ENCODE data around the gene EYS. TPM values are rescaled to one million over a fixed set of nuclear protein-coding genes. Genes with fewer than 3 reads are reported as not detected.

The EYS gene
- total and polyA plus RNA-seq, 5 donors from 2014 or later: 0.03 to 0.09 (median 0.05) TPM; not detected in 1

DNA sequence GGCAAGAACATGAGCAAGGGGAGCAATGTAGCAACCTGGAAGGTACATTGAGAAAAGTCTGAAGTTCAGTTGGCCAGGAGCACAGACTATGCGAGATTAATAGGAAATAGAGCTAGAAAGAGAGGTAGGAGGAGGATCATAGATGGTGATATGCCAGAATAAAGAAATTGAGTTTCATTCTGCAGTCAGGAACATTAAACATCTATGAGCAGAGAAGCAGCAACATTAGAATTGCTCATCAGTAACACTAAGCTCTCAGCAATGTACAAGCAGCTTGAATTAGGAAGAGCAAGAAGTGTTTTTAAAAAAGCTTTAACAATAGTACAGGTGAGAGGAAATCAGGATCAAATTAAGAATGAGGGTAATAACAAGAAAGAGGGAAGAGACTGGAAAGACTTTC is 1603.5 kb downstream of the EYS start:
- no peak overlapping the region for H3K27ac ChIP-seq (ENCODE audit: insufficient read depth, low read length, poor library complexity, severe bottlenecking)
- ATAC-seq (ENCODE audit: low read depth in 2 of 2) (no peak), DNase-seq (no peak)
- Mint-ChIP-seq H3K4me3 (no peak overlapping the region), H3K9me3 (peaks cover 0 to 11% (median 2%) of the 10 kb centered on the region in 7 donors), H3K27ac (no peak overlapping the region), H3K27me3 (no peaks in the 10 kb centered on the region), H3K4me1 (no peaks in the 10 kb centered on the region), H3K36me3 (no peaks in the 10 kb centered on the region)
- no peak overlapping the region for H3K4me3 ChIP-seq (ENCODE audit: low read depth, low read length)
- H3K36me3 ChIP-seq (ENCODE audit: control insufficient read depth, insufficient read depth, low read length): no peaks in the 10 kb centered on the region
- no peaks in the 10 kb centered on the region for H3K27me3 ChIP-seq (ENCODE audit: control insufficient read depth, insufficient read depth, low read length)
- no peaks in the 10 kb centered on the region for H3K4me1 ChIP-seq (ENCODE audit: control insufficient read depth, insufficient read depth, low read length, poor library complexity, severe bottlenecking)
- peaks cover 0 to 2% of the 10 kb centered on the region in 2 experiments for H3K9me3 ChIP-seq (ENCODE audit: control insufficient read depth in 2 of 2, low read length in 2 of 2)

DNA sequence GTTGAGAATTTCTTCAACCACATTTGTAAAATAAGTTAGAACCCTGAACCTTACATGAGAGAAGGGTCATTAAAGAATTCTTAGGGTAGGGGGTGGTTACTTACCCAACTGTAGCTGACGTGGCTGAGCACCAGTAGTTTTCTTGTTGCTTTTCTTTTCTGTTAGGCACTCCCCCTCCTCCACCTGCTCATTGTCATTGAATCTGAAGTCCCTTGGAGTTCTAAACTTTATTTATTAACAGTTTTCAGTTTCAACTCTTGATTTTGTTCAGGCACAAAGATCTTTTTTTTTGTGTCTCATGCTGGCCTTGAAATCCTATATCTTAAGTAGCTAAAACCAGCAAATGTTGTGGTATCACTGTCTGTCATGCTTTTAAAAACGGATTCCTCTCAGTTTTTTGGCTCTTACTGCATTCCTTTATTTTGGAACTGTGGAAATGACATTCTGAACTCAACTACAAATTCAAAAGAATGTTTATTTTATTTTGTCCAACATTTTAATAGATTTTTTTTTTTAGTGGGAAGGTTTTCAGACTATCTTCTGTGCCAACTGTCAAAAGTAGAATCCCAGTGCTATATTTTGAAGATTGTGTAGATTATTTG is 1606.2 kb downstream of the EYS start:
- ATAC-seq (ENCODE audit: low read depth in 2 of 2) (no peak), DNase-seq (no peak)
- H3K4me3 ChIP-seq (ENCODE audit: low read depth, low read length): no peak overlapping the region
- no peaks in the 10 kb centered on the region for H3K36me3 ChIP-seq (ENCODE audit: control insufficient read depth, insufficient read depth, low read length)
- Mint-ChIP-seq H3K4me1 (no peaks in the 10 kb centered on the region), H3K9me3 (peaks cover 0 to 8% (median 1%) of the 10 kb centered on the region in 7 donors), H3K27ac (no peak overlapping the region), H3K4me3 (no peak overlapping the region), H3K27me3 (no peaks in the 10 kb centered on the region), H3K36me3 (no peaks in the 10 kb centered on the region)
- peaks cover 0 to 2% of the 10 kb centered on the region in 2 experiments for H3K9me3 ChIP-seq (ENCODE audit: control insufficient read depth in 2 of 2, low read length in 2 of 2)
- no peaks in the 10 kb centered on the region for H3K27me3 ChIP-seq (ENCODE audit: control insufficient read depth, insufficient read depth, low read length)
- no peaks in the 10 kb centered on the region for H3K4me1 ChIP-seq (ENCODE audit: control insufficient read depth, insufficient read depth, low read length, poor library complexity, severe bottlenecking)
- H3K27ac ChIP-seq (ENCODE audit: insufficient read depth, low read length, poor library complexity, severe bottlenecking): no peak overlapping the region

DNA sequence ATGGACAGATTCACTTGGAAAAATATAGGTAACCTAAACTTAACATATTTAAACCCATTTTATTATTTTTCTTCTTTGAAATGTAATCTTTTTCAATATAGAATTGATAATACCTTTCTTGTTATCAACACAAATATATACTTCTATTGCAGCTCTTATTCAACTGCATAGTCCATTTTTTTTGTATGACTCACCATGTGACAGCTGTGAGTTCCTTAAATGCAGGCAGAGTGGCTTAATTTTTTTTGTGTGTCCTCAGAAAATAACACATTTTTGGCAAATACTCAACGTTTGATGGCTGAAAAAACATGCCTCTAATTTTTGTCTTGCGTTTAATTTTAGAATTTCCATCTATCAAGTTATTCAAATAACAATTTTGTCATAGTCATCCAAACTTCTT is 1616.7 kb downstream of the EYS start:
- no peaks in the 10 kb centered on the region for H3K36me3 Mint-ChIP-seq
- no peaks in the 10 kb centered on the region for H3K27me3 Mint-ChIP-seq
- DNase-seq: no peak

DNA sequence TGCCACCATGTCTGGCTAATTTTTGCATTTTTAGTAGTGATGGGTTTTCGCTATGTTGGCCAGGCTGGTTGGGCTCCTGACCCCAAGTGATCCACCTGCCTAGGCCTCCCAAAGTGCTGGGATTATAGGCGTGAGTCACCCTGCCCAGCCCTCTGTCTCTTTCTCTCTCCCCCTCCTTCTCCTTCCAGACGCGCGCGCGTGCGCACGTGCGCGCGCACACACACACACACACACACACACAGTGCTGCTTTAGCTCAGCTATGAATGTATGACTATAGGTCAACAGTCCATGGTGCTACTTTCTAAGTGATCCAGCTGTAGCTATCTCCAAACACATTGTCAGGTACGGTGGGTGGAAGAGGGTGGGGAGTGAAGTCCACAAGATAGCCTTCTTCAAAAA is 1621.9 kb downstream of the EYS start:
- Mint-ChIP-seq H3K4me3 (no peak overlapping the region), H3K27ac (no peak overlapping the region), H3K9me3 (peaks cover 2 to 8% (median 7%) of the 10 kb centered on the region in 7 donors), H3K4me1 (no peaks in the 10 kb centered on the region), H3K36me3 (no peaks in the 10 kb centered on the region), H3K27me3 (no peaks in the 10 kb centered on the region)
- Histone ChIP-seq H3K9me3 (ENCODE audit: control insufficient read depth in 2 of 2, low read length in 2 of 2) (no peaks in the 10 kb centered on the region), H3K27me3 (ENCODE audit: control insufficient read depth, insufficient read depth, low read length) (no peaks in the 10 kb centered on the region), H3K4me3 (ENCODE audit: low read depth, low read length) (no peak overlapping the region), H3K27ac (ENCODE audit: insufficient read depth, low read length, poor library complexity, severe bottlenecking) (no peak overlapping the region), H3K36me3 (ENCODE audit: control insufficient read depth, insufficient read depth, low read length) (no peaks in the 10 kb centered on the region), H3K4me1 (ENCODE audit: control insufficient read depth, insufficient read depth, low read length, poor library complexity, severe bottlenecking) (no peaks in the 10 kb centered on the region)
- DNase-seq (no peak), ATAC-seq (ENCODE audit: low read depth in 2 of 2) (no peak)

More for the DNA sequence above, 1616.7 kb downstream of the EYS start:
- no peak for ATAC-seq (ENCODE audit: low read depth in 2 of 2)
- H3K4me3 ChIP-seq (ENCODE audit: low read depth, low read length): no peak overlapping the region
- H3K4me1 Mint-ChIP-seq: no peaks in the 10 kb centered on the region
- H3K27ac ChIP-seq (ENCODE audit: insufficient read depth, low read length, poor library complexity, severe bottlenecking): no peak overlapping the region
- H3K27ac Mint-ChIP-seq: no peak overlapping the region
- peaks cover 2 to 15% (median 11%) of the 10 kb centered on the region in 7 donors for H3K9me3 Mint-ChIP-seq
- H3K9me3 ChIP-seq (ENCODE audit: control insufficient read depth in 2 of 2, low read length in 2 of 2): no peaks in the 10 kb centered on the region
- H3K36me3 ChIP-seq (ENCODE audit: control insufficient read depth, insufficient read depth, low read length): no peaks in the 10 kb centered on the region
- H3K27me3 ChIP-seq (ENCODE audit: control insufficient read depth, insufficient read depth, low read length): no peaks in the 10 kb centered on the region
- H3K4me3 Mint-ChIP-seq: no peak overlapping the region
- H3K4me1 ChIP-seq (ENCODE audit: control insufficient read depth, insufficient read depth, low read length, poor library complexity, severe bottlenecking): no peaks in the 10 kb centered on the region

DNA sequence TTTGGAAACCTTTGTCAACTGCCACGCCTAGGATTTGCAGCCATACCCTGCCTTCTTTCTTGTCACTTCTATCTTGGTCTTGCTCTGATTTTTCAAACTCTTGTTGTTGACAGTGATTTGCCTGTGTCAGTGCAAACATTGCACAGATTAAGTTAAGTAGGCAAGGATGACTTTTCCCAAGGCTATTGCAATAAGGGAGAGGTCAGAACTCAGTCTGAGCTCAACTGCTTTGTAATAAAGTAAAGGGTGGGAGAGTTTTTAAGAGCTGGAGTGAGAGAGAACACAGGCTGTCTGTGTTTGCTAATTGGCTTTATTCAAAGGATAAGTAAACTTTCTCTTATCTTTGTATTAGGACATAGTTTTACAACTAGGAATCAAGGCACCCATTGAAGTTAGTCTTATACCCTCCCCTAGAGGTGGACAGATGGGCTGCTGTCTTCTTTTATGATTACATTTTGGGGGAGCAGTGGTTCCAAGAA is 1622.8 kb downstream of the EYS start:
- peaks cover 0 to 5% (median 3%) of the 10 kb centered on the region in 7 donors for H3K9me3 Mint-ChIP-seq
- no peak for ATAC-seq (ENCODE audit: low read depth in 2 of 2)

DNA sequence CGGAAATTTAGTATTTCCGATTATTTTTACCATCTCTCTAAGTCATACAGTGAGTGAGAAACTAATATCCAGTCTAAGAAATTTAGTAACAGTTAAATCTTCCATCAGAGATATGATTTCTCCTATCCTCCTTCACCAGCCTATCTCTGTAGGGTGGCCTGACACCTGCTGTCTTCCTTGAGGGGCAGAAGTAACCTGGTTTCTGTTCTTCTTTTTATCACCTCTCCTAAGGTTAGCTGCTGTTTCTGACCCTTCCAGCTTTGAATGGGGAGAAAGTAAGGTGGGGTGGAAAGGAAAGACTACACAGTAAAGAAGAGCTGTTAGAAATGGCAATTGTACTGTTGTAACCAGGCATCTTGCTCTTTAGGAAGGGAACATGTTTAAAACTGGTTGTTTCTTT is 1623.8 kb downstream of the EYS start:
- no peak overlapping the region for H3K4me3 ChIP-seq (ENCODE audit: low read depth, low read length)
- no peaks in the 10 kb centered on the region for H3K36me3 ChIP-seq (ENCODE audit: control insufficient read depth, insufficient read depth, low read length)
- H3K9me3 ChIP-seq (ENCODE audit: control insufficient read depth in 2 of 2, low read length in 2 of 2): no peaks in the 10 kb centered on the region
- DNase-seq (no peak), ATAC-seq (ENCODE audit: low read depth in 2 of 2) (no peak)
- H3K36me3 Mint-ChIP-seq: no peaks in the 10 kb centered on the region
- no peaks in the 10 kb centered on the region for H3K4me1 Mint-ChIP-seq
- no peaks in the 10 kb centered on the region for H3K27me3 ChIP-seq (ENCODE audit: control insufficient read depth, insufficient read depth, low read length)
- H3K9me3 Mint-ChIP-seq: peaks cover 0 to 5% (median 4%) of the 10 kb centered on the region in 7 donors
- no peak overlapping the region for H3K27ac ChIP-seq (ENCODE audit: insufficient read depth, low read length, poor library complexity, severe bottlenecking)
- H3K4me3 Mint-ChIP-seq: no peak overlapping the region
- no peak overlapping the region for H3K27ac Mint-ChIP-seq
- H3K4me1 ChIP-seq (ENCODE audit: control insufficient read depth, insufficient read depth, low read length, poor library complexity, severe bottlenecking): no peaks in the 10 kb centered on the region
- H3K27me3 Mint-ChIP-seq: no peaks in the 10 kb centered on the region

More for the DNA sequence above, 1622.8 kb downstream of the EYS start:
- Histone ChIP-seq H3K4me3 (ENCODE audit: low read depth, low read length) (no peak overlapping the region), H3K9me3 (ENCODE audit: control insufficient read depth in 2 of 2, low read length in 2 of 2) (no peaks in the 10 kb centered on the region), H3K36me3 (ENCODE audit: control insufficient read depth, insufficient read depth, low read length) (no peaks in the 10 kb centered on the region), H3K27ac (ENCODE audit: insufficient read depth, low read length, poor library complexity, severe bottlenecking) (no peak overlapping the region), H3K27me3 (ENCODE audit: control insufficient read depth, insufficient read depth, low read length) (no peaks in the 10 kb centered on the region), H3K4me1 (ENCODE audit: control insufficient read depth, insufficient read depth, low read length, poor library complexity, severe bottlenecking) (no peaks in the 10 kb centered on the region)
- no peak overlapping the region for H3K4me3 Mint-ChIP-seq
- H3K4me1 Mint-ChIP-seq: no peaks in the 10 kb centered on the region
- H3K27ac Mint-ChIP-seq: no peak overlapping the region
- H3K27me3 Mint-ChIP-seq: no peaks in the 10 kb centered on the region
- no peaks in the 10 kb centered on the region for H3K36me3 Mint-ChIP-seq
- no peak for DNase-seq

DNA sequence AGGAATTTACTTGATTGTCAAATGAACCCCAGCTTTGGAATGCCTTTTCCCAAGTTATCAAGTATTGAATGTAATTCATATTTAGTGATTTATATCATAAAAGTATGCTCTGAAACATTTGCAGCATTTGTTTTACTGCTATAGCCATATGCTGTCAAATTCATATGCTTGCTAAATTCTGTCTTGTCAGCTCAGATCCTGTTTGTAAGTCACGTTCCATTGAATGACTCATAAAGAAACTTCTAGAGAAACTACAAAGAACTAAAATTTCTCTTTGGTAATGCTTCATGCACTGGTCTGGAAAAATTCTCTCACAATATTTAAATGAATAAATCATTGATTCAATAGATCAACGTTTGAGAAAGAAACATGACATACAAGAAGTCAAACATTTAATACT is 1625.6 kb downstream of the EYS start:
- H3K36me3 ChIP-seq (ENCODE audit: control insufficient read depth, insufficient read depth, low read length): no peaks in the 10 kb centered on the region
- Mint-ChIP-seq H3K4me3 (no peak overlapping the region), H3K27ac (no peak overlapping the region), H3K9me3 (peaks cover 0 to 7% (median 3%) of the 10 kb centered on the region in 7 donors), H3K36me3 (no peaks in the 10 kb centered on the region), H3K4me1 (no peaks in the 10 kb centered on the region), H3K27me3 (no peaks in the 10 kb centered on the region)
- no peaks in the 10 kb centered on the region for H3K27me3 ChIP-seq (ENCODE audit: control insufficient read depth, insufficient read depth, low read length)
- no peak overlapping the region for H3K4me3 ChIP-seq (ENCODE audit: low read depth, low read length)
- no peaks in the 10 kb centered on the region for H3K4me1 ChIP-seq (ENCODE audit: control insufficient read depth, insufficient read depth, low read length, poor library complexity, severe bottlenecking)
- DNase-seq: no peak
- H3K27ac ChIP-seq (ENCODE audit: insufficient read depth, low read length, poor library complexity, severe bottlenecking): no peak overlapping the region
- H3K9me3 ChIP-seq (ENCODE audit: control insufficient read depth in 2 of 2, low read length in 2 of 2): no peaks in the 10 kb centered on the region
- ATAC-seq (ENCODE audit: low read depth in 2 of 2): no peak

DNA sequence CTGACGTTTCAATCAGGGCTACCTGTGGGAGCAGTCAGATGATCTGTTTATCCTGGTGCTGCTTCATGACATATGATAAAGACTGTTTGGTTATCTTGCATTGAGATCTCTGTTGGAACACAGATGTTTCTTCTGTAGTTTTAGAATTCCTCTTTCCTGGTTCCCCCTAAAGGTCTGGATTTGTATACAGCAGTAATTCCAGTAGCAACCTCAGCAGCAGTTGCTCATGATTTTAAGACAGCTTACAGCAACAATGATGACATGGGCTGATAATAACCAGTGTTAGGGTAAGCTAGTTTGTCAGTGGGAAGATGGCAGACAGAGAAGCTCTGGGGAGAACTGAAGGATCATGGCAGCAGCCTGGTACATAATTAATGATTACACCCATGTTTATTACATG is 1632.0 kb downstream of the EYS start:
- H3K27me3 ChIP-seq (ENCODE audit: control insufficient read depth, insufficient read depth, low read length): no peaks in the 10 kb centered on the region
- peaks cover 0 to 5% (median 2%) of the 10 kb centered on the region in 7 donors for H3K9me3 Mint-ChIP-seq
- ATAC-seq (ENCODE audit: low read depth in 2 of 2) (no peak), DNase-seq (no peak)
- H3K27me3 Mint-ChIP-seq: no peaks in the 10 kb centered on the region
- no peak overlapping the region for H3K4me3 Mint-ChIP-seq
- no peak overlapping the region for H3K27ac ChIP-seq (ENCODE audit: insufficient read depth, low read length, poor library complexity, severe bottlenecking)
- H3K27ac Mint-ChIP-seq: no peak overlapping the region
- no peaks in the 10 kb centered on the region for H3K4me1 Mint-ChIP-seq
- no peaks in the 10 kb centered on the region for H3K36me3 ChIP-seq (ENCODE audit: control insufficient read depth, insufficient read depth, low read length)
- no peaks in the 10 kb centered on the region for H3K36me3 Mint-ChIP-seq
- H3K9me3 ChIP-seq (ENCODE audit: control insufficient read depth in 2 of 2, low read length in 2 of 2): no peaks in the 10 kb centered on the region
- H3K4me3 ChIP-seq (ENCODE audit: low read depth, low read length): no peak overlapping the region
- no peaks in the 10 kb centered on the region for H3K4me1 ChIP-seq (ENCODE audit: control insufficient read depth, insufficient read depth, low read length, poor library complexity, severe bottlenecking)
